NCI-H510A (cell line): ENCODE data around the gene PSMG3.

Experiments
- DNase-seq: peaks from one replicate; lab custom pipeline; 2025; lab: John Stamatoyannopoulos, UW

PSMG3 gene

DNA sequence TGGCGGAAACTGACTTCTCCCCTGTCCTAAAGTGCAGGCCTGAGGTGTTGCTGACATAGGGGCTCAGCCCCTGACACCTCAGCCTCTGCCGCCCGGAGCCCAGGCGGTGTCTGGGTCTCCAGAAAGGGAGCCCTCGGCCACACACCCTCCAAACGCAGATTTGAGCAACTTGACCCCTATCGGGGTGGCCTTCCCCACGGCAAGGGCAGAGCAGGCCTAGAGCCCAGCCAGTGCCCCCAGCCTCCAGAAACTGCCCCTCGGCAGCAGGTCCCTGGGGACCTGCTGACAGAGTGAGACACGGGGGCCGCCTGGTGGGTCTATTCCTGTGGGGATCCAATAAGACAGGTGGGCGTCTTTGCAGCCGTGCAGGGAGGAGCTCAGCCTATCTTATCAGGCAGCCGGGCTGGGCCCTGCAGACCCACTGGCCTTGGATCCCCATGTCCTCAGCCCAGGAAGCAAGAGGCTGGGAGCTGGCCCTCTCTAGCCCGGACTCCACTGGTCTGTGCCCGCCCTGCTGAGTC, 24.9 kb downstream of the PSMG3 start:
- DNase-seq = no peak

DNA sequence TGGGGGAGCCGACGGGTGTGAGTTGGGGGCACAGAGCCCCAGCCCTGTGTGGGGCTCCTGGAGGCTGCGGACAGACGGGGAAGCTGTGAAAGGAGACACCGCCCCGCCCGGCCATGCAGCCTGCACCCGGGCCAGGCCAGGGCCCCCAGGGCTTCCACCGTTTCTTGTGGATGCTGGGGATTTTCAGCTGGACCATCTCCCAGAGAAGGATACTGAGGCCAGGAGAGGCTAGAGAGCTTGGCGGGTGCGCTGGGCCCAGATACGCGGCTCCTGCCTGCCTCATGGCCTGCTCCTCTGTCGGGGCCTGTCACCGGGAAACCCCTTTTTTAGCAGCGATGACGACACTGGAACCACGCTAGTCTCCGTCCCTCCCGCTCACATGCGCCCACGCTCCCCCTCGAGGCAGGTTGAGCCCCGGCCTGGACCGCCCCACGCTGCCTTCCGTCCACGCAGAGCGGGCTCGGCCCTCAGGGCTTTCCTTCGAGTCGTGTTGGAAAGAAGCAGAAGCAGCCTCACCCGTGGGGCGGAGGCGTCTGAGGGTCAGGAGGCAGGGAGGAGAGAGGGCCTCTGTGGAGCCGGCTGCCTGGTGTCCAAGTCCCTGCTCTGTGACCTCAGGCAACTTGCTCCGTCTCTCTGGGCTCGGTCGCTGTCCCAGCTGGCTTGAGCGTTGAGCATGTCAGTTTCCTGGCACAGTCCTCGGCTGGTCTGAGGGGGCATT, 25.5 kb downstream of the PSMG3 start:
- no peak for DNase-seq

DNA sequence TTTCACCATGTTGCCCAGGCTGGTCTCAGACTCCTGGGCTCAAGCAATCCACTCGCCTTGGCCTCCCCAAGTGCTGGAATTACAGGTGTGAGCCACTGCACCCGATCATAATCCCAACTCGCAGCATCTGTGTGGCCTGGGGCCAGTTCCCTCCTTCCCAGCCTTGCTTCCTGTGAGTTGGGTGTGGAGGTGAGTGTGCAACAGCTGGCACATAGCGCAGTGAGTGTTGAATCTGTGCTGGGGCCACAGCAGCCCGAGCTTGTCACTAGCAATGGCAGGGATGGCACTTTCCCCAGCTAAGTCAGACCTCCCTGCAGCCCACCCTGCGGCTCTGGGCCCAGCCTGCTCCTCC, 26.0 kb downstream of the PSMG3 start:
- DNase-seq = no peak

DNA sequence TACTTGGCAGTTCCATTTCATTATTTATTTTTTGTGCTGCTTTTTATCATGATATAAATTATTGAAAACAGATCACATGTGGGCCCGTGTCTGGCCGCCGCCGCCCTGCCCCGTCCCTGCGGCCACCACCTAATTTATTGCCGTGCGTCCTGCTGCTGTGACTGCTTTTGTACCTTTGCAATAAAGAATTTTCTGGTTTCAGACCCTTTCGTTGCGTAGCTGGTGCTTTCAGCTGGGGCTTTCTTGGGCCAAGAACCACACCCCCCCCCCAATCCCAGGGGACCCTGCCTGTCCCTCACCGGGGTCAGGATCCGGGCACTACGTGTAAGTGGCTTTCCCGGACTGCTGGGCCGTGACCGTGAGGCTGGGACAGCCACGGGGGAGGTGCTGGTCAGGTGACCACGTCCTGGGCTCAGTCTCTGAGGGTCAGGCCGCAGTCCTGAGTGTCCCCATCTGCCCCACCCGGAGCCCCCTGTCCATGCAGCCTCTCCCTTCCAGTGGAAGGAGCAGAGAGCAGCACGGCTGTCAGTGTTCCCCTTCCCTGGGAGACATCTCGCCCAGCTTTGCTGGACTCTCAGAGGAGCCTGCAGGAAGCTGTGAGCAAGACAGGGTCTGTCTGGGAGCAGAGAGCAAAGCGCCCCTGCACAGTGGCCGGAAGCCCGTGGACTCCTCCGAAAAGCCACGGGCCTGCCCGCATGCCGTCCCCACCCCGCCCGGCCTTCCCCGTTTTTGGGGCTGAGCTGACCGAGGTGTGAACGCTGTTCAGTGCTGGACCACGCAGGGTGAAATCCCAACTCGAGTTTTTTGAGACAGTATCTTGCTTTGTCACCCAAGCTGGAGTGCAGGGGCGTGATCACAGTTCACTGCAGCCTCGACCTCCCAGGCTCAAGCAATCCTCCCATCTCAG, 26.7 kb downstream of the PSMG3 start:
- no peak for DNase-seq

DNA sequence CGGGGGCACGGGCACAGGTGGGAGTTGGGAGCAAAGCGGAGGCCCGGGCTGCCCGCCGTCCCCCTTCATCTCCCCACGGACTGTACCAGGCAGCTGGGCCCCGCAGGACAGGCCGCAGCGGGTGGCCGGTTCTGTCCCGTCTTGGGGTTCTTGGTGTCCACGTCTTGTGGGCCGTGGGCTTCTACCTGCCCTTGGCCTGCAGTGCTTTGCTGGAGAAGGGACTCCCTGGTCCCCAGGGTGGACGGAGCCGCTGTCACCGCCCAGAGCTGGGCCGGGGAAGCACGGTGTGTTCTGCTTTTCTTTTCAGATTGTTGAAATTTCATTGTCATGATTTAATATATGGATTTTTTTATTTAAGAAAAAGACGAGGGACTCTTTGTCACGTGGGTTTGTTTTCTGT, 27.5 kb downstream of the PSMG3 start:
- no peak for DNase-seq

DNA sequence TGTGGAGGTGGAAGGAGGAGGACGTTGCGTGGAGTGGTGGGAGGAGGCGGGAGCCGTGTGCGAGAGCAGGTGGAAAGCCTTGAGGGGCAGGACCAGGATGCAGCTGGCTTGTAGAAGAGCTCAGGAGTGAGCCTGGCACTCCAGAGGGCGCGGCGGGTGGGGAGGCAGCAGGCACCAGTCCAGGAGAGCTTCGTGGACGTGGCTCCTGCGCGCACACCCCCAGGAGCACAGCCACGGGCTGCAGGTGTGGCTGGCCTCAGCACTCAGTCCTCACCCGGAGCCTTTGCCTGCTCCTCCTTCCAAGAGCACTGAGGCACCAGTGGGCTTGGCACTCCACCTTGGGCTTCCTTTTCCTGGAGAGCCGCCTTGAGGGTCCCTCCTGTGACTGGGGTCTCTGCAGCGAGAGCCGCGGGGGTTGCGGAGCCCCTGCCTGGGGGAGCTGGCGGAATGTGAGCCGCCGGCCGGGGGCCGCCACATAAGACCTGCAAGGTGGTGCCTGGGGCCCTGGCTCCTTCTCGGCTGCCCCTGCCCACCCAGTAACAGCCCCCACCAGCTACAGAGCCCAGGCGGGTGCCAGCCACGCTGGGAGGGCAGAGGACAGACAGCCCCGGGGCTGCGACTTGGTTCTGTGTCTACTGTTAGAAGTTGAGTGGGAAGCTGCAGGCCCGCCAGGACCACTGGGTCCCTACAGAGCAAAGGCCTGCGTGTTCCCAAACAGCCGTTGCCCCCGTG, 28.2 kb downstream of the PSMG3 start:
- no peak for DNase-seq

DNA sequence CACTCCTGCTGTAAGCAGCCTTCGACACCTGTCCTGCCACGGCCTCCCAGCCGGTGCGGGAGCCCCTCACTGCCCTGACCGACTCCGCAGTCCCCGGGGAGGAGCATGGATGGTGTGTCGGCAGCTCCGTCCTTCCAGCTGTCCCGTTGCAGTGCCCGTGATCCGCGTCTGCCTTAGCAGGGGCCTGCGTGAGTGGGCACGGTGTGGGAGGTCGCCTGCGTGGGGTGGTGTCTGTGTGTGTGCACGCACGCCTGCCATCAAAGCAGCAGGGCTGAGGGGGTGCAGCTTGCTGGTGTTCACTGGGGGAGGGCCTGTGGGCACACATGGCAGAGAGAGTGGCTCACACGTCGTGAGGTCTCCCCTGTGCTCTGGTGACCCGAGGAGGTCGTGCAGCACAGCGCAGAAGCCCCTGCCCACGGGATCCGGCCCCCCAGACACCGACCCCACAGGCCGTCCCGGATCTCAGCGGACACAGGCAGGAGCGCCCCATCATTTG, 29.0 kb downstream of the PSMG3 start:
- no peak for DNase-seq

DNA sequence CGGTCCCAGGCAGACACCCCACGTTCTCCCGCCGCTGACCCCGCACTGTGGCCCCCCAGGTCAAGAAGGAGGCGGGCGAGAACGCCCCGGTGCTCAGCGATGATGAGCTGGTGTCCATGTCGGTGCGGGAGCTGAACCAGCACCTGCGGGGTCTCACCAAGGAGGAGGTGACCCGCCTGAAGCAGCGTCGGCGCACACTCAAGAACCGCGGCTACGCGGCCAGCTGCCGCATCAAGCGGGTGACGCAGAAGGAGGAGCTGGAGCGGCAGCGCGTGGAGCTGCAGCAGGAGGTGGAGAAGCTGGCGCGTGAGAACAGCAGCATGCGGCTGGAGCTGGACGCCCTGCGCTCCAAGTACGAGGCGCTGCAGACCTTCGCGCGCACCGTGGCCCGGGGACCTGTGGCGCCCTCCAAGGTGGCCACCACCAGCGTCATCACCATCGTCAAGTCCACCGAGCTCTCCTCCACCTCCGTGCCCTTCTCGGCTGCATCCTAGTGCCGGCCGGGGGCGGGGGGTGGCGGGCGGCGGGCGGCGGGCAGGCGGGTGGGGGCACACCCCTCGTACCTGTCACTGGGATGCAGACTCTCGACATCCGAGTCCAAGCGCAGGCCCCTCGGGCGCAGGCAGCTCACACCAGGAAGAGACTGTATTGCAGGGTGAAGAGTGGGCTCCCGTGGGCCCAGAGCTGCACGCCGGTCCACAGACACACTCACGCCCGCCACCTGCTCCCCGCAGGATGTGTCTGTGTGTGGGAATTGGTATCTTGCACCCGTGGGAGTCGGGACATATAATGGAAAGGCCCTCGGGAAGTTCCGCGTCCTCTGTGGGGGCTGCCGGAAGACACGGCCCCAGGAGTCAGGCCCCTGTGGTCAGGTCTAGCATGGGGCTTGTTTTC, 29.7 kb downstream of the PSMG3 start:
- DNase-seq = no peak

DNA sequence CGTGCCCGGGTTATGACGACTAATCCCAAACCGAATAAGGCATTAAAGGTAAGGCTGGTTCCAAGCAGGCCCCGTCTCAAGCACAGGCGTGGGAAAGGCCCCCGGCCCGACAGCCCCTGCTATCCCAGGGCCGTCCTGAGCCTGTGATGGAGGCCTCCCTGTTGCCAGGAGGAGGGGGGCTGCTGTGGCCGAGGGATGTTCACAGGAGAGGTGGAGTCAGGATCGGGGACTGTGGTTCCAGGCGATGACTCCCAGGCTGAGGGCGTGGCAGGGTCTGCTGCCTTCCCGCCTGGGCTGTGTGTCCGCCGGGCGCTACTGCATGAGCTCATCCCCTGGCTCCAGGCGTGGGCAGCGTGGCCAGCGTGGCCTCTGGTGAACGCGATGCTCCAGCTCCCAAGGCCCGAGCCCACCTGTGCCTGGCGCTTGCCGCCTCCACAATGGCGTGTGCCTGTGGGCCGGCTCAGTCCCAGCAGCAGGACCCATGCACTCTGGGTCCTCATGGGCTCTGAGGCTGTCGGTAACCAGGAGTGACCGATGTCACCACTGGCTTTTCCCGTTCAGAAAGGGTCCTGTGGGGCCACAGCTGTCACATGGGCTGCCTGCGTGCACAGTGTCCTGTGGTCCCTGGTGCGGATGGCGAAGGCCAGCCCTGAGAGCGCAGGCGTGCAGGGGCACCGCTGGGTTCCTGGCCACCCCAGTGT, 30.5 kb downstream of the PSMG3 start:
- DNase-seq = no peak

DNA sequence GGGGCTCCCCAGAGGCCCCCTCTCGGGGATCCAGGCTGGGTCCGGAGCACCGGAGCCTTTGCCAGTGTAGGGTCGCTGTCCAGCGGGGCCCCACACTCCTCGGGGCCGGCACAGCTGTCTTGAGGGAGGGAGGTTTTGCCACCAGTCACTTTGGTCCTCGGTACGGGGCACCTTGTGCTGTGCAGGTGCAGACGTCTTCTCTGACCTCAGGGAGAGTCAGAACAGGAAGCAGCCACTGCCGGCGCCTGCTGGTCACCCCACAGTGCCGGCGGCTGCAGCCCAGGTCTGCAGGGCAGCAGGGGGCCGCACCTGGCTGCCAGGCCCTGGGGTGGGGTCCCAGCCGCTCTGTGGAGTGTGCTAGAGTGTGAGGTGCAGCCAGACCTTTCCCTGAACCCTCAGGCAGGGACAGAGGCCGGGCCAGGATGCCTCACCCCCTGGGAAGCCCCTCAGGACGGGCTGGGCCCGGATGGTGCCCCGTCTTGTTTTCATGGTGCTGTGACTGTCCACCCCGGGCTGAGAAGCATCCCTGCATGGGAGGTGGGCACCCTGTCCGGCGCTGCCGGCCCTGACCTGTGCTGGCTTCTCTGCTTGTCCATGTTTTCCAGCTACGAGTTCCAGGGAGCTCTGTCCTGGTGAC, 31.2 kb downstream of the PSMG3 start:
- DNase-seq = no peak

DNA sequence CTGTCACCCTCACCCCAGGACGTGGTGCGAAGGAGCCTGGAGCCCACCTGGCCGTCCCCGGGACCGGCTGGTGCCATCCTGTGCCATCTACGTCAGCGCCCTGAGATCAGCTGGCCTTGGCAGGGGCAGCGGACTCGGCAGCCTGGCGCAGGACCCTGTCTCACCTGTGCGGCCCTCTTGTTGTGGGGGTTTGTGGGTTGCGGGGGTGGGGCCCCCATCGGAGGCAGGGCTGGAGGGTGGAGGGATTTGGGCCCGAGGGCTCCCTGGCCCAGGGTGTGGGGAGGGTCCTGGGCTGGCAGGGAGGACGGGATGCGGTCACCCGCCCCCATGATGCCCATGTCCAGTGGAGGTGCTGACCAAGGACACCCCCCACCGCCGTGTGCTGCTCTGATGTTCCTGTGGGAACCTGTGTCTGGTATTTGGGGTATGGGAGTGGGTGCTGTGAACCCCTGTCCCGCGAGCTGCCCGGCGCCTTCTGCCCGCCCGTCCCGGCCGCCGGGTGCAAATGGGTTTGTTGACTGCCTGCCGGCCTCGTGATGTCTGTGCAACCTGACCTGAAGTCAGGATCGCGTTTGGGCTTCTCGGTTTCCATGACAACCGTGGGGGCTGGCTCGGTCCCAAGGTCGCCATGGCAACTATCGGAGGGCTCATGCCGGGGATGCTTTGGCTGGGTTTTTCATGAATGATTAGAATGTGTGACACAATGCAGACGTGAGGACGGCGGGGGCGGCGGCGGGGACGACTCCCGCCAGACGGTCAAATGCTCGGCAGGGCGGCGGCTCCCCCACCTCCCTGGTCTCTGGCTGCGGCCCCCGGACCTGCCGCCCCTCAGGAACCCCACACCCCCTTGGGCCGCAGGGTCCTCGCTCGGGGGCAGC, 32.1 kb downstream of the PSMG3 start:
- no peak for DNase-seq

DNA sequence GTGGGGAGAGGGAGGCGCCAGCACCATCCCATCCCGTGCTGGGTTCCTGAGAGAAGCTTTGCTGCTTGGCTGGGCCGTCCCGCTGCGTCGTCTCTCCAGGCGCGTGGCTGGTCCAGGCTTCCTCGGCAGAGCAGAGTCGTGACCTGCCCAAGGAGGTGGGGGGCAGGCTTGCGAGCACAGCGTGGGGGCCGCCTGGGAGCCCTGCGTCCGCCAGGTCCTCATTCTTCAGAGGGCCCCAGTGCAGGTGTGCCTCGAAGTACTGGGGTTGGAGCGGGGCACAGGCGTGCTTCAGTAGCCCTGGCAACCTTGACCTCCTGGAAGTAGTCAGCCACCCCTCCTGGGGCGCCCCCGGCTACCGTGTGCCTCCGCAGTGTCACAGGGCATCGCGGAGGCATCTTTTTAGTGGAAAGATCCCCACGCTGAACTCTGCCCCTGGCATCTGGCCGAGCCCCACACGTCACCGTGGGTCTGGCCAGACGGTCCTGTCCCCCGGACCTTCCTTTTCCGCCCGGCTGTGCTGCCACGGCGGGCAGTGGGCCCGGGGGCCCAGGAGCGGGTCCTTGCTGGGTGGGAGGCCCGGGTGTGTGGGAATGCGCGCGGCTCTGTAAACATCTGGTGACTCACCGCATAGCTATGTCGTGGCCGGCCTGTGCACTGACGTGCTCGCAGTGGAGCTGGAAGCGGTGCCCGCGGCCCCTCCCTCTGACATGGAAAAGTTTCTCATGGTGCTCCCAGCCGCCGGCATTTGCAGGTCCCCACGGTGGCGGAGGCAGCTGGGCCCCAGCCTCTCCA, 32.9 kb downstream of the PSMG3 start:
- DNase-seq = no peak

DNA sequence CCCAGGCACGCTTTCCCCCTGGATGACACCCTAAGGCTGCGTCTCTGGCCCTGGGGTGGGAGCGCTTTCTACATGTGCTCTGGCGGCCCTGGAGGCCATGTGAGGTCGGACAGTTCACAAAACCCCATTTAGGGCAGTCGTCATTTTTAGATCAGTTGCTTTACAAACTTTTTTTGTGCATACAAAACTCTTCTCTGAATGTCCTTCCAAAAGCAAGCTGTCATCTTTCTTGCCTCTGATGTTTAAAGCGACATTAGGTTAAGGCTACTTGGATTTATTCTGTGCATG, 33.4 kb downstream of the PSMG3 start:
- no peak for DNase-seq

DNA sequence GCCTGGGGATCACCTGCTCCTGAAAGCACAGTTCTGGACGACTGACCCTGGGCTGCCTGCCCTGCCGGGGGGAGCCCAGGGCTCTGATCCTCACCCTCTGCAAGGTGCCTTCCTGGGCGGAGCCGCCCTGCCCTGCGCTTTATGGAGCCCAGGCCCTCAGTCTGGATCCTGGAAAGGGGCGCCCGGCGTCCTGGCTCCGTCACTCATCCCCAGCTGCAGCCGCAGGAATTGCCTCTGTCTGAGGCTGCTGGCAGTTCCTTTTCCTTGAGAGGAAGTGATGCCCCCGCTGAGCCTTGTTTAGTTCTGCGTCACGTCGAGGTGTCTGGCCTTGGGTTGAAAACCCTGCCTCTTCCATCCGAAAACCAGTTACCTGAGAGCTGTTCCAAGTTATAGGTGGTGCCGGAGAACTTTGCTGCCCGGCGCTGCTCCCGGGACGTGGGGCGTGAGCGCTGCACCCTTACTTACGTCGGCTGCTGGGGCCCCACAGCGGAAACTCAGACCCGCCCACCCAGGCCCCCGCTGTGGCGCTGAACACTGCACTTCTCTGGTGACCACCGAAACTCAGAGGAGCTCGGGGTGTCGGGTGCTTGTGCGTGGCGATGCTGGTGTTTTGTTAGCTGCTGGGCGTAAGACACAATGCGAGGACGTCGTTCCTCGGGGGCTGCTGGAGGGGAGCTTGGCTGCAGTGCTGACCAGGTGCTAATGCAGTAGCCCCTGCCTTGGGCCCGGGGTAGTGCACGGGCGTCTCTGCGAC, 34.0 kb downstream of the PSMG3 start:
- DNase-seq = no peak

DNA sequence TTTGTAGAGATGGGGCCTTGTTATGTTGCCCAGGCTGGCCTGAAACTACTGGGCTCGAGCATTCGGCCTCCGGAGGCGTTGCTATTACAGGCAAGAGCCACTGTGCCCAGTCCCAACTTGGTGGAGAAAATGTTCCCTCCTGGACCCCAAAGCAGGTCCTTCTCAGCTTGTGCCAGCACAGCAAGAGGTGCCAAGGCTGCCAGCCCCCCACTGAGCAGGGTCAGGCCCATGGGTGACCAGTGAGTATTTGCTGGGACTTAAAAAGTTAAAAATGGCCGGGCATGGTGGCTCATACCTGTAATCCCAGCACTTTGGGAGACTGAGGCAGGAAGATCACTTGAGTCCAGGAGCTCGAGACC, 34.8 kb downstream of the PSMG3 start:
- DNase-seq = no peak

DNA sequence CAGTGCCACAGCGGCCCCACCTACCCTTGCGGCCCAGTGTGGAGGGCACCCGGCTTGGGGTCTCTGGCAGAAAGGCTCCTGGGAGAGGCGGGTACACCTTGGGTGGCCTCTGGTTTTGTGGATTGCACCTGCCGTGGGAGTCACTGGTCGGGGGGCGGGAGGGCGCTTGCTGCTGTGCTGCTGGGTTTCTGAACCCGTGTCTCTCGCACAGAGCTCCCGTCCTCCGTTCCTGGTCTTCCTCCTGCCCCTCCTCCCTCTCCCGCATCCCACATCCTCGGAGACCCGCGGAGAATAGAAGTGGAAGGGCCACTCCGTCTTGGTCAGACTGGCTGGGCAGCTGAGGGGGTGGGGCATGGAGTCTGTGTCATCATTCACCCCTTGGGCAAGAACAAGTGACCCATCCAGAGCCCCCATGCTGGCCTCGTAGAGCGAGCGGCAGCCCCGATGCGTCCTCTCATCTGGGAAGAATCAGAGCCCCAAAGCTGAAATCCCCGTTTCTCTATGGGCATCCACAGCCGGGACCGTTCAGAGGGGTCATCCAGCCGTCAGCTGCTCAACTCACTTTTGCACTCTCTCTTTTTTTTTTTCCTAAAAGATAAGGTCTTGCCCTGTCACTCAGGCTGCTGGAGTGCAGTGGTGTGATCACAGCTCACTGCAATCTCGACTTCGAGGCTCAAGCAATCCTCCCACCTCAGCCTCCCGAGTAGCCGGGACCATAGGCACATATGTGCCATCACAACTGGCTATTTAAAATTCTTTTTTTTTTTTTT, 35.3 kb downstream of the PSMG3 start:
- DNase-seq = no peak
